Stomach (tissue), 9 donors: ENCODE results near the gene UBL5. TPM values are rescaled to one million over a fixed set of nuclear protein-coding genes. Genes with fewer than 3 reads are reported as not detected.
A peak's percentile ranks its signal among the peaks of the same experiment; 100 is the strongest.
"Not testable (repeated sequence)": the region's sequence is repeated elsewhere in the genome, so short reads cannot be mapped to it uniquely, and the experiment has no call there.

Experiments used
- DNase-seq, 2 donors: peaks; one replicate each; pipeline versions ENCODE4 v3.0.0 to v3.0.0-alpha.2; 2013 to 2019
- H3K27ac ChIP-seq, 5 donors: fragments of 200-600 bp in 4 of 5; sonication (generic) in 4 of 5; one replicate each; pipeline ENCODE4 v1.5.1; 2013 to 2019; ENCODE audit warnings: mild to moderate bottlenecking in 1 of 5, moderate library complexity in 1 of 5
- H3K27me3 ChIP-seq, 3 donors: fragments of 200-600 bp; sonication (generic); one replicate each; pipeline ENCODE4 v1.5.1; 2017 to 2019; ENCODE audit warnings: mixed run types in 1 of 3
- H3K36me3 ChIP-seq, 4 donors: fragments of 200-600 bp; sonication (generic); 1 replicate in 3 of 4; 2 replicates in 1 of 4; pipeline ENCODE4 v1.5.1; 2016 to 2019
- H3K4me1 ChIP-seq, 4 donors: fragments of 200-600 bp; sonication (generic); one replicate each; pipeline ENCODE4 v1.5.1; 2016 to 2019
- H3K4me3 ChIP-seq, 4 donors: fragments of 200-600 bp; sonication (generic) in 3 of 4; one replicate each; pipeline ENCODE4 v1.5.1; 2016 to 2019; ENCODE audit warnings: mild to moderate bottlenecking in 1 of 4
- H3K9me3 ChIP-seq, 4 donors: fragments of 200-600 bp; sonication (generic); one replicate each; pipeline ENCODE4 v1.5.1; 2016 to 2019
- EP300 ChIP-seq: sonication (generic); formaldehyde crosslinking; IDR thresholded peaks from one replicate; pipeline ENCODE4 v1.6.1; 2017; ENCODE audit warnings: antibody characterized with exemption
- POLR2A ChIP-seq, 4 donors: fragments of 450-650 bp; IDR thresholded peaks; one replicate each; pipeline ENCODE4 v1.6.1; 2016; ENCODE audit warnings: antibody characterized with exemption in 4 of 4, control low read depth in 2 of 4, mild to moderate bottlenecking in 1 of 4, moderate library complexity in 1 of 4
- POLR2AphosphoS5 ChIP-seq, 3 donors: sonication (generic); formaldehyde crosslinking; IDR thresholded peaks; one replicate each; pipeline ENCODE4 v1.6.1; 2016; ENCODE audit warnings: antibody characterized with exemption in 3 of 3
- WGBS, 5 donors: extraction: QIAGEN DNeasy Blood & Tissue Kit in 3 of 5; methylation state at CpG; one replicate each; pipeline versions ENCODE4 v1.1.5 to v1.1.7; 2013 to 2018; 5-methylcytosine and 5-hydroxymethylcytosine counted together
- intact Hi-C: fragments of 100-400 bp; cut with DNase I; formaldehyde crosslinking; loops from one replicate; pipeline ENCODE4 v1.15.1; 2023; ENCODE audit warnings: low total_unique reads
- polyA plus RNA-seq, 3 donors: library from polyadenylated mRNA; stranded (reverse); fragments of 200-250 nt; gene quantifications; one replicate each; pipeline ENCODE4 v1.2.3, GENCODE V29; 2013
- total RNA-seq, 5 donors: library from RNA; depleted of rRNA; stranded (reverse); fragments of >200 nt; gene quantifications; one replicate each; pipeline versions ENCODE4 v1.1.0 to v1.2.3, GENCODE V29; 2014 to 2016
- TF ChIP-seq, protein P1 (sequence below), 7 experiments: fragments of 450-650 bp in 4 of 7; fragments of 200-600 bp in 3 of 7; sonication (generic) in 3 of 7; IDR thresholded peaks; one replicate each; pipeline ENCODE4 v1.5.1; 2016 to 2019; ENCODE audit warnings: antibody characterized with exemption in 7 of 7, control low read depth in 2 of 7, mild to moderate bottlenecking in 1 of 7
- donor health status: healthy with polysubstance abuse.
- donor health status: Bipolar disorder and iron deficiency.
- donor health status: healthy.

UBL5 gene
- total and polyA plus RNA-seq, 8 donors: 11.3 to 962 (median 189) TPM

DNA sequence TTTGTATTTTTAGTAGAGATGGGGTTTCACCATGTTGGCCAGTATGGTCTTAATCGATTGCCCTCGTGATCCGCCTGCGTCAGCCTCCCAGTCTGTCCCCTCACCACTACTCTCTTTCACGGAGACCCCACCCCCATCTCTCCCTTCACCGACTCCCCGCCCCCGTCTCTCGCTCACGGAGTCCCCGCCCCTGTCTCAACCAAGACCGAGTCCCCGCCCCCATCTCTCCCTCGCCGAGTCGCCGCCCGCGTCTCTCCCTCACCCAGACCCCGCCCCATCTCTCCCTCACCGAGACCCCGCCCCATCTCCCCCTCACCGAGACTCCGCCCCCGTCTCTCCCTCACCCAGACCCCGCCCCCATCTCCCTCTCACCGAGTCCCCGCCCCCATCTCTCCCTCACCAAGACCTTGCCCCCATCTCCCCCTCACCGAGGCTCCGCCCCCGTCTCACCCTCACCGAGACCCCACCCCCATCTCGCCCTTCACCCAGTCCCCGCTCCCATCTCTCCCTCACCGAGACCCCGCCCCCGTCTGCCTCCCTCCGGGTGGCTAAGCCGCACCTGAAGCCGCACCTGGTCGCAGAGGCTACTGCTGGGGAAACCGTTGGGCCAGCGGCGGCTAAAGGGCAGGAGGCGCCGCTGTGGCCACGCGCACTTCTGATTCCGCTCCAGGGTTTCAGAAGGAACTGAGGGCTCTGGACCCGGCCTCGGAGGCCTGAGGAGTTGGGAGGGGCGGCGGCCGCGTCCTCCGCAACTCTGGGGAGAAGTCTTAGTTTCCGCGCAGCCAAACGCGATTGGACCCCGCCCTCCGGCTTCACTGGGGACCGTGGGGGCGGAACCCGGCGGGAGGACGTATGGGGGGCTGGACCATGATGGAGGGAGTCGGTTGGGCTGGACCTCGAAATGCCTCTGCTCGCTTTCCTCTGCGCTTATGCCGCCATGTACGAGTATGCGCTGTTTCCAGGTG, 42.1 kb upstream of the UBL5 start:
- Histone ChIP-seq H3K4me3 (peak overlapping the region; percentile 60 to 79 (median 64)), H3K9me3 (no peaks in the 10 kb centered on the region), H3K27me3 (no peaks in the 10 kb centered on the region), H3K27ac (peak overlapping the region; percentile 96 to 99 (median 98)), H3K36me3 (no peaks in the 10 kb centered on the region), H3K4me1 (peaks cover 5 to 38% (median 24%) of the 10 kb centered on the region in 4 donors)
- intact Hi-C loops: no loop called here
- WGBS, 5 donors: 1 to 4% (median 1%) methylated on average over 54 to 74 of the region's 74 CpGs
- TF ChIP-seq, protein P1, sequence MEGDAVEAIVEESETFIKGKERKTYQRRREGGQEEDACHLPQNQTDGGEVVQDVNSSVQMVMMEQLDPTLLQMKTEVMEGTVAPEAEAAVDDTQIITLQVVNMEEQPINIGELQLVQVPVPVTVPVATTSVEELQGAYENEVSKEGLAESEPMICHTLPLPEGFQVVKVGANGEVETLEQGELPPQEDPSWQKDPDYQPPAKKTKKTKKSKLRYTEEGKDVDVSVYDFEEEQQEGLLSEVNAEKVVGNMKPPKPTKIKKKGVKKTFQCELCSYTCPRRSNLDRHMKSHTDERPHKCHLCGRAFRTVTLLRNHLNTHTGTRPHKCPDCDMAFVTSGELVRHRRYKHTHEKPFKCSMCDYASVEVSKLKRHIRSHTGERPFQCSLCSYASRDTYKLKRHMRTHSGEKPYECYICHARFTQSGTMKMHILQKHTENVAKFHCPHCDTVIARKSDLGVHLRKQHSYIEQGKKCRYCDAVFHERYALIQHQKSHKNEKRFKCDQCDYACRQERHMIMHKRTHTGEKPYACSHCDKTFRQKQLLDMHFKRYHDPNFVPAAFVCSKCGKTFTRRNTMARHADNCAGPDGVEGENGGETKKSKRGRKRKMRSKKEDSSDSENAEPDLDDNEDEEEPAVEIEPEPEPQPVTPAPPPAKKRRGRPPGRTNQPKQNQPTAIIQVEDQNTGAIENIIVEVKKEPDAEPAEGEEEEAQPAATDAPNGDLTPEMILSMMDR (IDR thresholded peaks at IDR 0.05): no peak
- TF ChIP-seq POLR2A (IDR thresholded peaks at IDR 0.05) (peak in 2 of 4 donors; percentile 82 to 87), POLR2AphosphoS5 (IDR thresholded peaks at IDR 0.05) (peak; percentile 7 to 88 (median 80))
- DNase-seq: peak; percentile 99

DNA sequence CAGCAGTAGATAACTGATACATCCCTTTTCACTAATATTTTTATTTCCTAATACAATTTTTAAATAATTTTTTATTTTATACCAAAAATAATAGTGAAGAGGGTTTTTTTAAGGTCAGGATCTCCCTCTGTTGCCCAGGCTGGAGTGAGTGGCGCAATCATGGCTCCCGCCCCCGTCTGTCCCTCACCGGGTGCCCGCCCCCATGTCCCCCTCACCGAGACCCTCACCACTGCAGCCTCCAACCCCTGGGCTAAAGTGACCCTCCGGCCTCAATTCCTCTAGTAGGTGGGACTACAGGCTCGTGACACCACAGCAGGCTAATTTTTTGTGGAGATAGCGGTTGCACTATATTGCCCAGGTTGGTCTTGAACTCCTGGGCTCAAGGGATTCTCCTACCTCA, 41.4 kb upstream of the UBL5 start:
- Histone ChIP-seq H3K9me3 (no peaks in the 10 kb centered on the region), H3K27me3 (no peaks in the 10 kb centered on the region), H3K4me1 (peaks cover 6 to 45% (median 31%) of the 10 kb centered on the region in 4 donors), H3K4me3 (peak overlapping the region; percentile 60 to 79 (median 64)), H3K36me3 (no peaks in the 10 kb centered on the region), H3K27ac (peak overlapping the region; percentile 96 to 99 (median 98))
- no peak for TF ChIP-seq EP300
- WGBS, 5 donors: 42 to 59% (median 54%) methylated on average over 9 of the region's 9 CpGs
- DNase-seq: no peak
- intact Hi-C loops: no loop called here

DNA sequence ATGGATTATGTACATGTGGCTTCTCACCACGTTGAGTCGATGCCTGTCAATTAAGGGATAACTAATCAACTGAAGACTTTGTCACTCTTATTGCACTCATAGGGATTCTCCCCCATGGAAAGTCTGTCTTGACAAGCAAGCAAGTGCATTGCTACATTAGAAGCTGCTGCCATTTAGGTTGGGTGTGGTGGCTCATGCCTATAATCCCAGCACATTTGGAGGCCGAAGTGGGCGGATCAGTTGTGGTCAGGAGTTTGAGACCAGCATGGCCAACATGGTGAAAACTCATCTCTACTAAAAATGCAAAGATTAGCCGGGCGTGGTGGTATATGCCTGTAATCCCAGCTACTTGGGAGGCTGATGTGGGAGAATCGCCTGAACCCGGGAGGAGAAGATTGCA, 40.9 kb upstream of the UBL5 start:
- Histone ChIP-seq H3K9me3 (no peaks in the 10 kb centered on the region), H3K4me1 (peaks cover 6 to 48% (median 33%) of the 10 kb centered on the region in 4 donors), H3K4me3 (peak overlapping the region in 2 of 4 donors; percentile 60 to 65), H3K36me3 (no peaks in the 10 kb centered on the region), H3K27me3 (no peaks in the 10 kb centered on the region), H3K27ac (peak overlapping the region in 4 of 5 donors; percentile 96 to 99 (median 98))
- intact Hi-C loops: no loop called here
- TF ChIP-seq POLR2A (IDR thresholded peaks at IDR 0.05) (no peak), EP300 (no peak), POLR2AphosphoS5 (IDR thresholded peaks at IDR 0.05) (no peak)
- TF ChIP-seq, protein P1 (IDR thresholded peaks at IDR 0.05): no peak
- DNase-seq: no peak
- 91 to 98% (median 95%) methylated on average over 8 of the region's 8 CpGs for WGBS, 5 donors

DNA sequence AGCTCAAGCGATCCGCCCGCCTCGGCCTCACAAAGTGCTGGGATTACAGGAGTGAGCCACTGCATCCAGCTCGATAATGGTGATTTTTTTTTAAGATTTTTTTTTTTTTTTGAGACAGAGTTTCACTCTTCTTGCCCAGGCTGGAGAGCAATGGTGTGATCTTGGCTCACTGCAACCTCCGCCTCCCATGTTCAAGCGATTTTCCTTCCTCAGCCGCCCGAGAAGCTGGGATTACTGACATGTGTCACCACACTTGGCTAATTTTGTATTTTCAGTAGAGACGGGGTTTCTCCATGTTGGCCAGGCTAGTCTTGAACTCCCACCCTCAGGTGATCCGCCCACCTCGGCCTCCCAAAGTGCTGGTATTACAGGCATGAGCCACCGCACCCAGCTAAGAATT, 39.1 kb upstream of the UBL5 start:
- H3K27me3 ChIP-seq, DNase-seq, H3K4me3 ChIP-seq, H3K9me3 ChIP-seq, H3K27ac ChIP-seq, intact Hi-C loops, H3K36me3 ChIP-seq: not testable (repeated sequence)
- H3K4me1 ChIP-seq: peaks cover 6 to 53% (median 36%) of the 10 kb centered on the region in 4 donors
- WGBS, 5 donors: 92 to 97% (median 95%) methylated on average over 13 of the region's 13 CpGs

DNA sequence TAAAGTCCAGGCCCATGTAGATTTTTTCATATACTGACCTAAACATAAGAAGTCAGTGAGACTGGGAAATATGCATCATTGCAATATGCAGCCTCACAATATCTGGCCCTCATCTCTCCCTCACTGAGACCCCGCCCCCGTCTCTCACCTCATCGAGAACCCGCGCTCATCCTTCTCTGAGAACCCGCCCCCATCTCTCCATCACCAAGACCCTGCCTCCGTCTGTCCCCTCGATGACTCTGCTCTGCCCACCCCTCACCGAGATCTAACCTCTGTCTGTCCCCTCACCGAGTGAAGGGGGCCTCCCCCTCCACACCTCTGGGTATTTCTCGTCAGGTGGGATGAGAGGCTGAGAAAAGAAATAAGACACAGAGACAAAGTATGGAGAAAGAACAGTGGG, 38.7 kb upstream of the UBL5 start:
- intact Hi-C loops: no loop called here
- peak in 1 of 2 donors; percentile 30 for DNase-seq
- no peak for TF ChIP-seq EP300
- TF ChIP-seq, protein P1 (IDR thresholded peaks at IDR 0.05): no peak
- TF ChIP-seq POLR2A (IDR thresholded peaks at IDR 0.05): no peak
- no peak for TF ChIP-seq POLR2AphosphoS5 (IDR thresholded peaks at IDR 0.05)

DNA sequence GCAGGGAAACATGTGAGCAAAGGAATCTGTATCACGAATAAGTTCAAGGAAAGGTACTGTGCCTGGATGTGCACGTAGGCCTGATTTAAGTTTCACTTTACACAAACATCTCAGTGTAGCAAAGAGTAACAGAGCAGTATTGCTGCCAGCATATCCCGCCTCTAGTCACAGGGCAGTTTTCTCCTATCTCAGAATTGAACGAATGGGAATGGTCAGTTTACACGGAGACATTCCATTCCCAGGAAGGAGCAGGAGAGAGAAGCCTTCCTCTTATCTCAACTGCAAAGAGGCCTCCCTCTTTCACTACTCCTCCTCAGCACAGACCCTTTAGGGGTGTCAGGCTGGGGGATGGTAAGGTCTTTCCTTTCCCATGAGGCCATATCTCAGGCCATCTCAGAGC, 38.1 kb upstream of the UBL5 start:
- H3K27me3 ChIP-seq, intact Hi-C loops, H3K9me3 ChIP-seq, H3K4me3 ChIP-seq, H3K36me3 ChIP-seq: not testable (repeated sequence)
- 20 to 41% (median 22%) methylated on average over 5 of the region's 5 CpGs for WGBS, 5 donors
- peak in 1 of 2 donors; percentile 76 for DNase-seq
- Histone ChIP-seq H3K4me1 (peaks cover 6 to 44% (median 29%) of the 10 kb centered on the region in 4 donors), H3K27ac (peak overlapping the region in 3 of 5 donors; percentile 11 to 95 (median 39))

More for the DNA sequence above, 38.7 kb upstream of the UBL5 start:
- Histone ChIP-seq H3K27ac (peak overlapping the region in 2 of 5 donors; percentile 11 to 95), H3K36me3 (no peaks in the 10 kb centered on the region), H3K27me3 (no peaks in the 10 kb centered on the region), H3K4me3 (no peak overlapping the region), H3K4me1 (peaks cover 6 to 49% (median 33%) of the 10 kb centered on the region in 4 donors), H3K9me3 (no peaks in the 10 kb centered on the region)
- 62 to 68% (median 64%) methylated on average over 11 of the region's 11 CpGs for WGBS, 5 donors

DNA sequence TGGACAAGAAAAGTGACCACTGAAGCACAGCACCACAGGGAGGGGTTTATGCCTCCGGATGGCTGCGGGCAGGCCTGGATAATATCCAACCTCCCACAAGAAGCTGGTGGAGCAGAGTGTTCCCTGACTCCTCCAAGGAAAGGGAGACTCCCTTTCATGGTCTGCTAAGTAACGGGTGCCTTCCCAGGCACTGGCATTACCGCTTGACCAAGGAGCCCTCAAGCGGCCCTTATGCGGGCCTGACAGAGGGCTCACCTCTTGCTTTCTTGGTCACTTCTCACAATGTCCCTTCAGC, 36.7 kb upstream of the UBL5 start:
- not testable (repeated sequence) for H3K27me3 ChIP-seq, H3K36me3 ChIP-seq, H3K9me3 ChIP-seq
- peak in 1 of 2 donors; percentile 30 for DNase-seq
- intact Hi-C loops: loop anchor here (10.0 kb wide), 2 partner anchors 206 to 586 kb away; partner anchors contain the start of gene ZNF121
- Histone ChIP-seq H3K27ac (peak overlapping the region in 4 of 5 donors; percentile 86 to 95 (median 94)), H3K4me1 (peaks cover 6 to 39% (median 26%) of the 10 kb centered on the region in 4 donors), H3K4me3 (peak overlapping the region in 3 of 4 donors; percentile 56 to 64 (median 59))
- WGBS, 5 donors: 58 to 72% (median 72%) methylated on average over 6 of the region's 6 CpGs
